ENCODE measurements around the gene CHST2. TPM values are rescaled to one million over a fixed set of nuclear protein-coding genes. Genes with fewer than 3 reads are reported as not detected.
"Not testable (repeated sequence)": the region's sequence is repeated elsewhere in the genome, so short reads cannot be mapped to it uniquely, and the experiment has no call there.

Gene CHST2
- total RNA-seq (10 to 100 TPM; 14.5 to 53.3 TPM), polyA plus RNA-seq (10 to 100 TPM in 1 of 2 donors, 1 to 10 TPM in 1; 4.1 to 22.4 TPM)
- long read RNA-seq, donor 1, full-length matches to known transcripts, result 101 of 108 reads
- long read RNA-seq, donor 1, partial matches to known transcripts, result 0 of 108 reads
- long read RNA-seq, donor 1, other reads (novel, unspliced or antisense), result 7 of 108 reads
- long read RNA-seq, donor 2, full-length matches to known transcripts, result 19 of 25 reads
- long read RNA-seq, donor 2, partial matches to known transcripts, result 6 of 25 reads
- long read RNA-seq, donor 2, other reads (novel, unspliced or antisense), result 0 of 25 reads
- long read RNA-seq, donor 3, full-length matches to known transcripts, result 41 of 41 reads
- long read RNA-seq, donor 3, partial matches to known transcripts, result 0 of 41 reads
- long read RNA-seq, donor 3, other reads (novel, unspliced or antisense), result 0 of 41 reads
- long read RNA-seq, donor 4, full-length matches to known transcripts, result 15 of 15 reads
- long read RNA-seq, donor 4, partial matches to known transcripts, result 0 of 15 reads
- long read RNA-seq, donor 4, other reads (novel, unspliced or antisense), result 0 of 15 reads
- long read RNA-seq, donor 5, full-length matches to known transcripts, result 106 of 106 reads
- long read RNA-seq, donor 5, partial matches to known transcripts, result 0 of 106 reads
- long read RNA-seq, donor 5, other reads (novel, unspliced or antisense), result 0 of 106 reads

GRCh38 chr3:143119009-143119914, at the start of gene CHST2:
TSS of gene CHST2 (plus strand) at chr3:143119771. CDS start at chr3:143120817, 1,046 bp downstream.
- DNase-seq (peak; percentile 88 to 95 (median 91)), ATAC-seq (ENCODE audit: insufficient read depth, low FRiP score) (peak; percentile 91)
- TF ChIP-seq CTCF (IDR thresholded peaks at IDR 0.05; ENCODE audit: control extremely low read depth, extremely low read depth), result no peak
- peaks cover 0 to 37% (median 8%) of the 10 kb centered on the region in 4 donors for H3K36me3 ChIP-seq (ENCODE audit: control insufficient read depth in 4 of 4, insufficient read depth in 4 of 4, low read length in 4 of 4)
- H3K4me3 ChIP-seq, result peak within 1 kb of the TSS; percentile 75
- H3K9ac ChIP-seq (ENCODE audit: insufficient read depth in 1 of 2, low read length in 2 of 2), result peak within 1 kb of the TSS in 1 of 2 donors; percentile 76
- H3K27ac ChIP-seq (ENCODE audit: low read depth in 1 of 2, low read length in 1 of 2), result peak within 1 kb of the TSS; percentile 46 to 86
- peaks cover 0 to 27% (median 6%) of the 10 kb centered on the region in 5 donors for H3K4me1 ChIP-seq (ENCODE audit: control insufficient read depth in 5 of 5, insufficient read depth in 5 of 5, low read length in 5 of 5)
- peaks cover 0 to 12% (median 0%) of the 10 kb centered on the region in 3 donors for H3K27me3 ChIP-seq (ENCODE audit: control insufficient read depth in 3 of 3, insufficient read depth in 3 of 3, low read length in 2 of 3)
- H3K9me3 ChIP-seq (ENCODE audit: control insufficient read depth in 4 of 4, insufficient read depth in 3 of 4, low read length in 3 of 4), result no peaks in the 10 kb centered on the region
- WGBS, 2 donors, result 0 to 1% methylated on average over 60 to 102 of the region's 102 CpGs

- no peak overlapping the region for H3K4me3 ChIP-seq
- 84 to 94% methylated on average over 3 of the region's 3 CpGs for WGBS, 2 donors
- ATAC-seq (ENCODE audit: insufficient read depth, low FRiP score) (no peak), DNase-seq (peak in 1 of 3 donors; percentile 24)
- no peak overlapping the region for H3K9ac ChIP-seq (ENCODE audit: insufficient read depth in 1 of 2, low read length in 2 of 2)
- peaks cover 0 to 1% (median 0%) of the 10 kb centered on the region in 5 donors for H3K4me1 ChIP-seq (ENCODE audit: control insufficient read depth in 5 of 5, insufficient read depth in 5 of 5, low read length in 5 of 5)
- H3K27ac ChIP-seq (ENCODE audit: low read depth in 1 of 2, low read length in 1 of 2), result no peak overlapping the region
- H3K36me3 ChIP-seq (ENCODE audit: control insufficient read depth in 4 of 4, insufficient read depth in 4 of 4, low read length in 4 of 4), result no peaks in the 10 kb centered on the region
- no peaks in the 10 kb centered on the region for H3K27me3 ChIP-seq (ENCODE audit: control insufficient read depth in 3 of 3, insufficient read depth in 3 of 3, low read length in 2 of 3)
- H3K9me3 ChIP-seq (ENCODE audit: control insufficient read depth in 4 of 4, insufficient read depth in 3 of 4, low read length in 3 of 4), result no peaks in the 10 kb centered on the region
- no peak for TF ChIP-seq CTCF (IDR thresholded peaks at IDR 0.05; ENCODE audit: control extremely low read depth, extremely low read depth)
Observed at GRCh38 chr3:143070977-143071551, 48.5 kb upstream of the CHST2 start.

GRCh38 chr3:143071776-143072175, 47.8 kb upstream of the CHST2 start:
- H3K36me3 ChIP-seq (ENCODE audit: control insufficient read depth in 4 of 4, insufficient read depth in 4 of 4, low read length in 4 of 4), result no peaks in the 10 kb centered on the region
- H3K27ac ChIP-seq (ENCODE audit: low read depth in 1 of 2, low read length in 1 of 2), result no peak overlapping the region
- no peak overlapping the region for H3K9ac ChIP-seq (ENCODE audit: insufficient read depth in 1 of 2, low read length in 2 of 2)
- no peaks in the 10 kb centered on the region for H3K27me3 ChIP-seq (ENCODE audit: control insufficient read depth in 3 of 3, insufficient read depth in 3 of 3, low read length in 2 of 3)
- H3K4me1 ChIP-seq (ENCODE audit: control insufficient read depth in 5 of 5, insufficient read depth in 5 of 5, low read length in 5 of 5), result no peaks in the 10 kb centered on the region
- TF ChIP-seq CTCF (IDR thresholded peaks at IDR 0.05; ENCODE audit: control extremely low read depth, extremely low read depth), result no peak
- ATAC-seq (ENCODE audit: insufficient read depth, low FRiP score) (no peak), DNase-seq (no peak)
- 88 to 94% methylated on average over 6 of the region's 6 CpGs for WGBS, 2 donors
- H3K4me3 ChIP-seq, result no peak overlapping the region
- H3K9me3 ChIP-seq (ENCODE audit: control insufficient read depth in 4 of 4, insufficient read depth in 3 of 4, low read length in 3 of 4), result no peaks in the 10 kb centered on the region

- H3K27ac ChIP-seq (ENCODE audit: low read depth in 1 of 2, low read length in 1 of 2); H3K27me3 ChIP-seq (ENCODE audit: control insufficient read depth in 3 of 3, insufficient read depth in 3 of 3, low read length in 2 of 3); H3K9me3 ChIP-seq (ENCODE audit: control insufficient read depth in 4 of 4, insufficient read depth in 3 of 4, low read length in 3 of 4); DNase-seq; H3K36me3 ChIP-seq (ENCODE audit: control insufficient read depth in 4 of 4, insufficient read depth in 4 of 4, low read length in 4 of 4); H3K9ac ChIP-seq (ENCODE audit: insufficient read depth in 1 of 2, low read length in 2 of 2); ATAC-seq (ENCODE audit: insufficient read depth, low FRiP score); H3K4me3 ChIP-seq; H3K4me1 ChIP-seq (ENCODE audit: control insufficient read depth in 5 of 5, insufficient read depth in 5 of 5, low read length in 5 of 5): not testable (repeated sequence)
- 95 to 96% methylated on average over 12 of the region's 12 CpGs for WGBS, 2 donors
Observed at GRCh38 chr3:143072298-143073020, 47.1 kb upstream of the CHST2 start.

- not testable (repeated sequence) for H3K4me3 ChIP-seq; H3K9me3 ChIP-seq (ENCODE audit: control insufficient read depth in 4 of 4, insufficient read depth in 3 of 4, low read length in 3 of 4); ATAC-seq (ENCODE audit: insufficient read depth, low FRiP score); DNase-seq; H3K36me3 ChIP-seq (ENCODE audit: control insufficient read depth in 4 of 4, insufficient read depth in 4 of 4, low read length in 4 of 4); H3K27ac ChIP-seq (ENCODE audit: low read depth in 1 of 2, low read length in 1 of 2); H3K27me3 ChIP-seq (ENCODE audit: control insufficient read depth in 3 of 3, insufficient read depth in 3 of 3, low read length in 2 of 3); H3K9ac ChIP-seq (ENCODE audit: insufficient read depth in 1 of 2, low read length in 2 of 2); H3K4me1 ChIP-seq (ENCODE audit: control insufficient read depth in 5 of 5, insufficient read depth in 5 of 5, low read length in 5 of 5)
- 89 to 98% methylated on average over 11 to 13 of the region's 15 CpGs for WGBS, 2 donors
Observed at GRCh38 chr3:143073541-143073940, 46.0 kb upstream of the CHST2 start.
